Prostate gland (tissue), 2 donors: Measurements from ENCODE around the gene HGFAC.

ENCODE experiments used
- CTCF ChIP-seq, 4 experiments: fragments of 200-600 bp in 2 of 4; fragments of 450-650 bp in 2 of 4; sonication (generic) in 2 of 4; IDR thresholded peaks; 1 replicate in 3 of 4; 2 replicates in 1 of 4; pipeline ENCODE4 v1.5.1; 2016 to 2019; ENCODE audit warnings: antibody characterized with exemption in 4 of 4, mild to moderate bottlenecking in 2 of 4, moderate library complexity in 2 of 4
- POLR2A ChIP-seq: fragments of 450-650 bp; IDR thresholded peaks from one replicate; pipeline ENCODE4 v1.6.1; 2016; ENCODE audit warnings: antibody characterized with exemption, mild to moderate bottlenecking

GRCh38 chr4:3472411-3473141 lies 30.8 kb downstream of the HGFAC start:
- TF ChIP-seq POLR2A (no peak), CTCF (IDR thresholded peaks at IDR 0.05) (no peak)
